HG03575 (cell line): ENCODE measurements around the gene XRCC3.

Experiments used
- ATAC-seq: cut with Tn5 transposase; IDR thresholded peaks from one replicate; pipeline ENCODE4 v1.9.1; 2021; ENCODE audit not compliant: unreplicated experiment, insufficient number of reproducible peaks, low FRiP score; ENCODE audit errors: extremely low read depth

The XRCC3 gene

GRCh38 chr14:103698380-103699260, 16.6 kb downstream of the XRCC3 start:
- ATAC-seq: no peak

GRCh38 chr14:103697603-103698379, 17.5 kb downstream of the XRCC3 start:
- no peak for ATAC-seq

- no peak for ATAC-seq
These were observed 18.0 kb downstream of the XRCC3 start for GRCh38 chr14:103697206-103697602.

- no peak for ATAC-seq
These were observed 18.7 kb downstream of the XRCC3 start for GRCh38 chr14:103696466-103697071.

GRCh38 chr14:103696070-103696402, 19.2 kb downstream of the XRCC3 start:
- no peak for ATAC-seq

- no peak for ATAC-seq
These were observed 19.8 kb downstream of the XRCC3 start for GRCh38 chr14:103695296-103696069.

GRCh38 chr14:103694572-103695026, 20.7 kb downstream of the XRCC3 start:
- no peak for ATAC-seq

- ATAC-seq: no peak
These were observed 21.7 kb downstream of the XRCC3 start for GRCh38 chr14:103693515-103693914.

GRCh38 chr14:103692871-103693270, 22.4 kb downstream of the XRCC3 start:
- no peak for ATAC-seq

GRCh38 chr14:103692159-103692558, 23.1 kb downstream of the XRCC3 start:
- peak; percentile 10 for ATAC-seq

GRCh38 chr14:103691655-103692054, 23.6 kb downstream of the XRCC3 start:
- peak; percentile 43 for ATAC-seq

GRCh38 chr14:103690332-103690731, 24.9 kb downstream of the XRCC3 start:
- ATAC-seq: no peak

- ATAC-seq: no peak
These were observed 26.0 kb downstream of the XRCC3 start for GRCh38 chr14:103688906-103689902.

GRCh38 chr14:103688441-103688840, 26.8 kb downstream of the XRCC3 start:
- ATAC-seq: no peak

GRCh38 chr14:103687712-103688111, 27.5 kb downstream of the XRCC3 start:
- ATAC-seq: no peak

GRCh38 chr14:103686831-103687485, 28.3 kb downstream of the XRCC3 start:
- ATAC-seq: no peak
